GM23338 (cell line): Measurements from ENCODE around the gene SH3RF2. TPM values are rescaled to one million over a fixed set of nuclear protein-coding genes. Genes with fewer than 3 reads are reported as not detected.

Experiments
- ATAC-seq: fragments of 200-7000 bp; cut with Tn5 transposase; 3 replicates; pipeline ENCODE4 v1.9.1; 2020
- DNase-seq: peaks from one replicate; pipeline ENCODE4 v3.0.0-alpha.2; 2015; ENCODE audit warnings: low spot score
- H2AFZ ChIP-seq: fragments of 200-600 bp; sonication (generic); 2 replicates; pipeline ENCODE4 v1.8.0; 2016; ENCODE audit warnings: antibody characterized with exemption, mild to moderate bottlenecking, moderate library complexity
- H3F3A ChIP-seq: fragments of 200-600 bp; sonication (generic); replicated peaks from 2 replicates; pipeline ENCODE4 v1.8.0; 2017; ENCODE audit warnings: antibody characterized with exemption, mixed run types, low read depth
- H3K27ac ChIP-seq: fragments of 200-600 bp; sonication (generic); 2 replicates; pipeline ENCODE4 v1.6.1; 2016; ENCODE audit warnings: low read depth
- H3K27me3 ChIP-seq: fragments of 200-600 bp; sonication (generic); 2 replicates; pipeline ENCODE4 v1.8.0; 2016; ENCODE audit warnings: mild to moderate bottlenecking, mixed run types, moderate library complexity; ENCODE audit not compliant: insufficient read depth
- H3K36me3 ChIP-seq: fragments of 200-600 bp; sonication (generic); 2 replicates; pipeline ENCODE4 v1.8.0; 2016; ENCODE audit warnings: mild to moderate bottlenecking; ENCODE audit not compliant: insufficient read depth
- H3K4me1 ChIP-seq: fragments of 200-600 bp; sonication (generic); 2 replicates; pipeline ENCODE4 v1.8.0; 2016; ENCODE audit warnings: mild to moderate bottlenecking, moderate library complexity; ENCODE audit not compliant: insufficient read depth
- H3K4me2 ChIP-seq: fragments of 200-600 bp; sonication (generic); 2 replicates; pipeline ENCODE4 v1.7.1; 2017; ENCODE audit warnings: mixed run types
- H3K4me3 ChIP-seq: fragments of 200-600 bp; sonication (generic); 2 replicates; pipeline ENCODE4 v1.6.1; 2016; ENCODE audit warnings: mixed run types
- H3K79me2 ChIP-seq: fragments of 200-600 bp; sonication (generic); replicated peaks from 2 replicates; pipeline ENCODE4 v1.8.0; 2017; ENCODE audit warnings: mild to moderate bottlenecking; ENCODE audit not compliant: insufficient read depth
- H3K9me2 ChIP-seq: fragments of 200-600 bp; sonication (generic); 2 replicates; pipeline ENCODE4 v1.8.0; 2017; ENCODE audit not compliant: insufficient read depth
- H4K20me1 ChIP-seq: fragments of 200-600 bp; sonication (generic); replicated peaks from 2 replicates; pipeline ENCODE4 v1.8.0; 2017; ENCODE audit warnings: mild to moderate bottlenecking; ENCODE audit not compliant: insufficient read depth
- H3K27ac Mint-ChIP-seq: 2 replicates; pipeline ENCODE4 v1.8.0; 2020; ENCODE audit warnings: inconsistent platforms, mild to moderate bottlenecking, moderate library complexity, mixed read lengths
- H3K27me3 Mint-ChIP-seq: 3 replicates; pipeline ENCODE4 v1.8.0; 2022; ENCODE audit warnings: low read depth, mild to moderate bottlenecking, moderate library complexity, mixed read lengths, inconsistent platforms; ENCODE audit not compliant: insufficient read depth, poor library complexity
- H3K36me3 Mint-ChIP-seq: 3 replicates; pipeline ENCODE4 v1.8.0; 2021; ENCODE audit warnings: low read depth, mild to moderate bottlenecking, inconsistent platforms, moderate library complexity, mixed read lengths
- H3K4me1 Mint-ChIP-seq: 3 replicates; pipeline ENCODE4 v1.8.0; 2020; ENCODE audit warnings: mild to moderate bottlenecking, inconsistent platforms, mixed read lengths
- H3K4me3 Mint-ChIP-seq: 3 replicates; pipeline ENCODE4 v1.8.0; 2021; ENCODE audit warnings: moderate library complexity, mild to moderate bottlenecking, inconsistent platforms, mixed read lengths
- H3K9me3 Mint-ChIP-seq: 3 replicates; pipeline ENCODE4 v1.8.0; 2020; ENCODE audit warnings: moderate library complexity, mild to moderate bottlenecking, inconsistent platforms, mixed read lengths
- CREB1 ChIP-seq: fragments of 250-450 bp; sonication (Bioruptor Pico); IDR thresholded peaks from 2 replicates; pipeline ENCODE4 v1.5.0; 2020; ENCODE audit warnings: low read depth, mild to moderate bottlenecking, moderate library complexity
- POLR2AphosphoS5 ChIP-seq: IDR thresholded peaks from 2 replicates; pipeline ENCODE4 v1.6.1; 2016; ENCODE audit warnings: antibody characterized with exemption, low read depth
- REST ChIP-seq: IDR thresholded peaks from one replicate; pipeline ENCODE4 v1.6.1; 2018; ENCODE audit warnings: antibody characterized with exemption; ENCODE audit not compliant: unreplicated experiment
- STAT1 ChIP-seq: IDR thresholded peaks from one replicate; pipeline ENCODE4 v1.6.1; 2016; ENCODE audit warnings: antibody characterized with exemption; ENCODE audit not compliant: unreplicated experiment
- ZNF114 ChIP-seq: fragments of 250-450 bp; sonication (Bioruptor Pico); IDR thresholded peaks from 2 replicates; pipeline ENCODE4 v1.5.0; 2020; ENCODE audit warnings: mild to moderate bottlenecking, moderate library complexity
- ZNF331 ChIP-seq: fragments of 250-450 bp; sonication (Bioruptor Pico); IDR thresholded peaks from 2 replicates; pipeline ENCODE4 v1.5.0; 2020; ENCODE audit warnings: low read depth, mild to moderate bottlenecking, moderate library complexity
- ZNF462 ChIP-seq: fragments of 250-450 bp; sonication (Bioruptor Pico); IDR thresholded peaks from 2 replicates; pipeline ENCODE4 v1.5.0; 2020; ENCODE audit warnings: mild to moderate bottlenecking, moderate library complexity
- polyA plus RNA-seq: library from polyadenylated mRNA; unstranded; fragments of >200 nt; fragmentation: Nextera tagmentation; extraction: Ambion mirVana; gene quantifications from 2 replicates; pipeline ENCODE4 v1.2.1, GENCODE V29; 2016
- total RNA-seq: library from RNA; depleted of rRNA; stranded (reverse); fragments of >200 nt; shearing (Covaris generic); gene quantifications from 2 replicates; pipeline ENCODE4 v1.2.3, GENCODE V29; 2014
- TF ChIP-seq, protein P1 (sequence below), 2 experiments: fragments of 200-600 bp in 1 of 2; sonication (generic) in 1 of 2; conservative IDR thresholded peaks; 2 replicates each; pipeline versions ENCODE4 v1.5.1 to v1.6.1; 2016 to 2017; ENCODE audit warnings: antibody characterized with exemption in 2 of 2, low read depth in 2 of 2, mild to moderate bottlenecking in 2 of 2, moderate library complexity in 1 of 2

Gene SH3RF2
- total and polyA plus RNA-seq, 2 experiments from 2014 or later, result 1.7 to 2.4 TPM

- TF ChIP-seq, protein P1, sequence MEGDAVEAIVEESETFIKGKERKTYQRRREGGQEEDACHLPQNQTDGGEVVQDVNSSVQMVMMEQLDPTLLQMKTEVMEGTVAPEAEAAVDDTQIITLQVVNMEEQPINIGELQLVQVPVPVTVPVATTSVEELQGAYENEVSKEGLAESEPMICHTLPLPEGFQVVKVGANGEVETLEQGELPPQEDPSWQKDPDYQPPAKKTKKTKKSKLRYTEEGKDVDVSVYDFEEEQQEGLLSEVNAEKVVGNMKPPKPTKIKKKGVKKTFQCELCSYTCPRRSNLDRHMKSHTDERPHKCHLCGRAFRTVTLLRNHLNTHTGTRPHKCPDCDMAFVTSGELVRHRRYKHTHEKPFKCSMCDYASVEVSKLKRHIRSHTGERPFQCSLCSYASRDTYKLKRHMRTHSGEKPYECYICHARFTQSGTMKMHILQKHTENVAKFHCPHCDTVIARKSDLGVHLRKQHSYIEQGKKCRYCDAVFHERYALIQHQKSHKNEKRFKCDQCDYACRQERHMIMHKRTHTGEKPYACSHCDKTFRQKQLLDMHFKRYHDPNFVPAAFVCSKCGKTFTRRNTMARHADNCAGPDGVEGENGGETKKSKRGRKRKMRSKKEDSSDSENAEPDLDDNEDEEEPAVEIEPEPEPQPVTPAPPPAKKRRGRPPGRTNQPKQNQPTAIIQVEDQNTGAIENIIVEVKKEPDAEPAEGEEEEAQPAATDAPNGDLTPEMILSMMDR (conservative IDR thresholded peaks at IDR 0.05; ENCODE audit: low read depth in 2 of 2), result no peak
These were observed 87.7 kb downstream of the SH3RF2 start (continued) for GRCh38 chr5:146024034-146024433.

- Mint-ChIP-seq H3K9me3 (no peaks in the 10 kb centered on the region), H3K27me3 (no peaks in the 10 kb centered on the region), H3K4me3 (no peak overlapping the region), H3K4me1 (peaks cover 38% of the 10 kb centered on the region), H3K36me3 (no peaks in the 10 kb centered on the region), H3K27ac (peak overlapping the region; percentile 63)
- no peaks in the 10 kb centered on the region for H4K20me1 ChIP-seq
- no peaks in the 10 kb centered on the region for H3K9me2 ChIP-seq
- H3K27ac ChIP-seq, result peak overlapping the region; percentile 48; the same call in 1 of the 2 replicates
- H3K4me1 ChIP-seq, result peaks cover 38% of the 10 kb centered on the region
- peak overlapping the region; percentile 43; the same call in 1 of the 2 replicates for H2AFZ ChIP-seq
- H3K4me2 ChIP-seq, result 0 out of 2 replicates have a peak overlapping the region, but pooled peaks have one; percentile 6
- ATAC-seq (no peak; the same call in 2 of the 3 replicates), DNase-seq (no peak)
- no peaks in the 10 kb centered on the region for H3K79me2 ChIP-seq
- H3K4me3 ChIP-seq, result no peak overlapping the region
- H3K36me3 ChIP-seq, result no peaks in the 10 kb centered on the region
- H3K27me3 ChIP-seq, result no peaks in the 10 kb centered on the region
- TF ChIP-seq ZNF331 (CRISPR knock-in tag), result no peak
- H3F3A ChIP-seq, result no peaks in the 10 kb centered on the region
These were observed 88.8 kb downstream of the SH3RF2 start for GRCh38 chr5:146025114-146025680.

DNA sequence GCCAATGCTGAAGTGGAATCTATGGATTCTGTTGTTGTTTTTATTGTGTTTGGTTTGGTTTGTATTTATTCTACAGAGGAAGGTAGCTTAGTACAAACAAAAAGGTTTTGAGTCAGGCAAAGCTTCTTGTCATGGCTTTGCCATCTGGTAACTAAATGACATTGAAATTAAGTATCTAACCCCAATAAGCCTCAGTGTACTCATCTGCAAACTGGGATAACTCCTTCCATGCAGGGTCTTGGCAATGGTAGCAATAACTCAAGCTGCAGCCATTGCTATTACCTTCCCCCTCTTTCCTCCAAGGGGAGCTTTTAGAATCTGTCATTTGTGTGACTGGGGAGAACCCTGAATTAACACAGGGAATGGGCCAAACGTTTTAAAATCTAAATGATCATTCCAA is 89.3 kb downstream of the SH3RF2 start:
- no peak overlapping the region for H2AFZ ChIP-seq
- no peak for ATAC-seq
- no peaks in the 10 kb centered on the region for H3K79me2 ChIP-seq
- H3K27ac ChIP-seq, result peak overlapping the region; percentile 48; the same call in 1 of the 2 replicates
- peaks cover 38% of the 10 kb centered on the region for H3K4me1 Mint-ChIP-seq
- DNase-seq, result no peak
- 0 out of 2 replicates have a peak overlapping the region, but pooled peaks have one; percentile 6 for H3K4me2 ChIP-seq
- no peaks in the 10 kb centered on the region for H3K9me2 ChIP-seq
- H3K36me3 ChIP-seq, result no peaks in the 10 kb centered on the region
- H4K20me1 ChIP-seq, result no peaks in the 10 kb centered on the region
- H3K27me3 ChIP-seq, result no peaks in the 10 kb centered on the region
- H3K36me3 Mint-ChIP-seq, result no peaks in the 10 kb centered on the region
- H3K4me3 ChIP-seq, result no peak overlapping the region
- peak overlapping the region; percentile 63; the same call in 1 of the 2 replicates for H3K27ac Mint-ChIP-seq
- no peaks in the 10 kb centered on the region for H3F3A ChIP-seq
- no peaks in the 10 kb centered on the region for H3K27me3 Mint-ChIP-seq
- no peaks in the 10 kb centered on the region for H3K9me3 Mint-ChIP-seq
- peaks cover 38% of the 10 kb centered on the region for H3K4me1 ChIP-seq
- no peak overlapping the region for H3K4me3 Mint-ChIP-seq
- no peak for TF ChIP-seq REST
- no peak for TF ChIP-seq ZNF114 (CRISPR knock-in tag)
- no peak for TF ChIP-seq ZNF462 (CRISPR knock-in tag)
- TF ChIP-seq ZNF331 (CRISPR knock-in tag), result no peak
- no peak for TF ChIP-seq POLR2AphosphoS5
- TF ChIP-seq STAT1, result no peak
- TF ChIP-seq CREB1, result no peak
